K562 (cell line): Measurements from ENCODE around the gene MMEL1. TPM values are rescaled to one million over a fixed set of nuclear protein-coding genes. Genes with fewer than 3 reads are reported as not detected.

Experiments
- BACH1 ChIP-seq: fragments of 200-800 bp; sonication (Bioruptor generic); IDR thresholded peaks from 2 replicates; pipeline ENCODE4 v1.6.1; 2016; ENCODE audit warnings: missing genetic modification characterization, missing compliant biosample characterization
- CHD2 ChIP-seq: IDR thresholded peaks from 2 replicates; pipeline ENCODE4 v1.6.1; 2011; ENCODE audit warnings: low read depth, low read length
- EGR1 ChIP-seq: fragments of 450-650 bp; conservative IDR thresholded peaks from 2 replicates; pipeline ENCODE4 v1.6.1; 2017; ENCODE audit warnings: mild to moderate bottlenecking
- GABPB1 ChIP-seq: sonication (generic); formaldehyde crosslinking; IDR thresholded peaks from 2 replicates; pipeline ENCODE4 v1.8.0; 2022; ENCODE audit warnings: mild to moderate bottlenecking, missing genetic modification reagents
- GTF2A2 ChIP-seq: IDR thresholded peaks from 2 replicates; pipeline ENCODE4 v1.6.1; 2016; ENCODE audit warnings: mild to moderate bottlenecking, missing genetic modification characterization, missing compliant biosample characterization
- HDAC6 ChIP-seq: IDR thresholded peaks from 2 replicates; pipeline ENCODE4 v1.6.1; 2012; ENCODE audit warnings: low read depth, mild to moderate bottlenecking, control low read depth, inconsistent platforms, low read length, moderate library complexity
- MAFG ChIP-seq: fragments of 450-650 bp; conservative IDR thresholded peaks from 2 replicates; pipeline ENCODE4 v1.6.1; 2016; ENCODE audit warnings: missing genetic modification characterization, missing compliant biosample characterization
- NRF1 ChIP-seq, 2 experiments: fragments of 450-650 bp; IDR thresholded peaks in 1 of 2; conservative IDR thresholded peaks in 1 of 2; 2 replicates each; pipeline ENCODE4 v1.6.1; 2014; ENCODE audit warnings: mild to moderate bottlenecking in 2 of 2
- POLR2A ChIP-seq: fragments of 450-650 bp; conservative IDR thresholded peaks from 2 replicates; pipeline ENCODE4 v1.6.1; 2016
- POLR2H ChIP-seq: IDR thresholded peaks from 2 replicates; pipeline ENCODE4 v1.6.1; 2016; ENCODE audit warnings: missing genetic modification characterization, low read depth, mild to moderate bottlenecking, control low read depth, missing compliant biosample characterization, moderate library complexity
- SP1 ChIP-seq: sonication (generic); formaldehyde crosslinking; IDR thresholded peaks from 2 replicates; pipeline ENCODE4 v1.8.1; 2022; ENCODE audit warnings: mild to moderate bottlenecking, missing genetic modification reagents
- SUPT5H ChIP-seq: fragments of 450-650 bp; IDR thresholded peaks from 2 replicates; pipeline ENCODE4 v1.6.1; 2016
- ZNF134 ChIP-seq: fragments of 250-450 bp; sonication (Bioruptor Pico); conservative IDR thresholded peaks from 2 replicates; pipeline ENCODE4 v1.4.0; 2020
- ZNF212 ChIP-seq: fragments of 450-650 bp; formaldehyde crosslinking; IDR thresholded peaks from 2 replicates; pipeline ENCODE4 v1.4.0; 2020; ENCODE audit warnings: mild to moderate bottlenecking
- ZNF253 ChIP-seq: fragments of 250-450 bp; sonication (Bioruptor Pico); conservative IDR thresholded peaks from 2 replicates; pipeline ENCODE4 v1.6.1; 2021; ENCODE audit warnings: mild to moderate bottlenecking
- ZNF263 ChIP-seq: sonication (generic); formaldehyde crosslinking; IDR thresholded peaks from 2 replicates; pipeline ENCODE4 v1.8.0; 2022; ENCODE audit warnings: mild to moderate bottlenecking, missing genetic modification reagents, borderline replicate concordance
- ZNF551 ChIP-seq: fragments of 250-450 bp; sonication (Bioruptor Pico); IDR thresholded peaks from 2 replicates; pipeline ENCODE4 v1.5.0; 2021; ENCODE audit warnings: mild to moderate bottlenecking, moderate library complexity
- ZNF778 ChIP-seq: fragments of 450-650 bp; formaldehyde crosslinking; IDR thresholded peaks from 2 replicates; pipeline ENCODE4 v1.4.0; 2020; ENCODE audit warnings: mild to moderate bottlenecking, moderate library complexity
- polyA plus RNA-seq, 8 experiments: library from polyadenylated mRNA; depleted of rRNA in 4 of 8; stranded (reverse) in 5 of 8; unstranded in 3 of 8; fragments of >200 nt; fragmentation: Nextera tagmentation in 2 of 8; fragmentation: Illumina TruSeq in 1 of 8; extraction: Ambion mirVana in 2 of 8; extraction: Trizol in 1 of 8; gene quantifications; 2 replicates each; pipeline versions ENCODE4 v1.2.1 to v1.2.3, GENCODE V29; 2011 to 2014; ENCODE audit warnings: inconsistent platforms in 1 of 8, missing spikeins in 1 of 8
- total RNA-seq, 7 experiments: library from RNA; depleted of rRNA in 6 of 7; stranded (reverse); fragments of >200 nt in 6 of 7; fragmentation: Illumina TruSeq in 2 of 7; extraction: Trizol in 2 of 7; gene quantifications; 2 replicates each; pipeline versions ENCODE4 v1.2.1 to v1.2.3, GENCODE V29; 2011 to 2021; ENCODE audit warnings: low replicate concordance in 1 of 7
- TF ChIP-seq, protein P1 (sequence below): fragments of 450-650 bp; formaldehyde crosslinking; conservative IDR thresholded peaks from 2 replicates; pipeline ENCODE4 v1.4.0; 2022; ENCODE audit warnings: mild to moderate bottlenecking, missing genetic modification characterization
- TF ChIP-seq, protein P2 (sequence below): sonication (generic); formaldehyde crosslinking; IDR thresholded peaks from 2 replicates; pipeline ENCODE4 v1.8.1; 2023; ENCODE audit warnings: mild to moderate bottlenecking, missing genetic modification reagents
- TF ChIP-seq, protein P3 (sequence below), 3 experiments: IDR thresholded peaks in 2 of 3; conservative IDR thresholded peaks in 1 of 3; 2 replicates each; pipeline ENCODE4 v1.5.1; 2011 to 2012; ENCODE audit warnings: low read length in 3 of 3, mild to moderate bottlenecking in 3 of 3, control low read depth in 2 of 3, improper control_type of control experiment in 1 of 3, inconsistent platforms in 1 of 3, low read depth in 1 of 3, mixed read lengths in 1 of 3, moderate library complexity in 1 of 3; ENCODE audit not compliant: insufficient read depth in 2 of 3
- TF ChIP-seq, protein P4 (sequence below): fragments of 250-450 bp; sonication (Bioruptor Pico); IDR thresholded peaks from 2 replicates; pipeline ENCODE4 v1.8.0; 2022; ENCODE audit warnings: moderate library complexity, mild to moderate bottlenecking, inconsistent platforms

Gene MMEL1
- total and polyA plus RNA-seq, 9 of the 15 experiments (the other 6 are each of a cell fraction or from before 2014, with no cell fraction given): not detected

DNA sequence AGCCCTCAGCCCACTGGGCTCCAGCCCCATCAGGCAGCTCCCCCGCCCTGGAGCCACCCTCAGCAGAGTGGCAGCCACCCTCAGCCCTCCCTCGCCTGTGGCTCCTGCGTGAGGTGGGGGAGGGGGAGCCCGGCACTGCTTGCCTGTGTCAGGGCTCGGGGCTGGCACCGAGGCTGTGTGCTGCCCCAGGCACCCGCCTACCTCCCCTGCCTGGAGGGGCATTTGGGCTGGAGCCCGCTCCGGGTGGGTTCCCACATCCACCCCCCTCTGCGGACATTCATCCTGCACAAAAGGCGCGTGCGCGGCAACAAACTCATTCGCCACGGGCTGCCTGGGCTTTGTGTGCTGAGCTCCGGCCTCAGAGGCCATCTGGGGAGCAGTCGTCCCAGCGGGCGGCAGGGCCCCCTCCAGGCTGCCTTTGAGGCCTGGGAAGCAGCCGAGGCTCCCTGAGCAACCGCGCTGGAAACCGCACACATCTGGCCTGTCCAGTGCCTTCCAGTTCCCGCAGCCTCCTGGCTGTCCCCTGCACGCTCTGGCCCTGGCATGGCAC is 89.2 kb downstream of the MMEL1 start (continued):
- TF ChIP-seq NRF1 (conservative IDR thresholded peaks at IDR 0.05 in 1 of 2, IDR thresholded peaks at IDR 0.05 in 1 of 2) (peak; percentile 10 to 51; a peak in 3 of 4 replicates), ZNF263 (CRISPR knock-in tag) (no peak), EGR1 (no peak), GABPB1 (peak; percentile 20; the same call in 1 of the 2 replicates), ZNF134 (CRISPR knock-in tag) (no peak), POLR2A (no peak), ZNF778 (CRISPR knock-in tag) (no peak), CHD2 (no peak), BACH1 (no peak), ZNF212 (no peak), SP1 (CRISPR knock-in tag) (no peak; the same call in 1 of the 2 replicates), MAFG (tag) (no peak), ZNF253 (CRISPR knock-in tag) (no peak), ZNF551 (CRISPR knock-in tag) (no peak), HDAC6 (no peak), POLR2H (tag) (no peak), SUPT5H (no peak), GTF2A2 (no peak)
- TF ChIP-seq, protein P1, sequence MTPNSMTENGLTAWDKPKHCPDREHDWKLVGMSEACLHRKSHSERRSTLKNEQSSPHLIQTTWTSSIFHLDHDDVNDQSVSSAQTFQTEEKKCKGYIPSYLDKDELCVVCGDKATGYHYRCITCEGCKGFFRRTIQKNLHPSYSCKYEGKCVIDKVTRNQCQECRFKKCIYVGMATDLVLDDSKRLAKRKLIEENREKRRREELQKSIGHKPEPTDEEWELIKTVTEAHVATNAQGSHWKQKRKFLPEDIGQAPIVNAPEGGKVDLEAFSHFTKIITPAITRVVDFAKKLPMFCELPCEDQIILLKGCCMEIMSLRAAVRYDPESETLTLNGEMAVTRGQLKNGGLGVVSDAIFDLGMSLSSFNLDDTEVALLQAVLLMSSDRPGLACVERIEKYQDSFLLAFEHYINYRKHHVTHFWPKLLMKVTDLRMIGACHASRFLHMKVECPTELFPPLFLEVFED (CRISPR knock-in tag): no peak
- TF ChIP-seq, protein P2, sequence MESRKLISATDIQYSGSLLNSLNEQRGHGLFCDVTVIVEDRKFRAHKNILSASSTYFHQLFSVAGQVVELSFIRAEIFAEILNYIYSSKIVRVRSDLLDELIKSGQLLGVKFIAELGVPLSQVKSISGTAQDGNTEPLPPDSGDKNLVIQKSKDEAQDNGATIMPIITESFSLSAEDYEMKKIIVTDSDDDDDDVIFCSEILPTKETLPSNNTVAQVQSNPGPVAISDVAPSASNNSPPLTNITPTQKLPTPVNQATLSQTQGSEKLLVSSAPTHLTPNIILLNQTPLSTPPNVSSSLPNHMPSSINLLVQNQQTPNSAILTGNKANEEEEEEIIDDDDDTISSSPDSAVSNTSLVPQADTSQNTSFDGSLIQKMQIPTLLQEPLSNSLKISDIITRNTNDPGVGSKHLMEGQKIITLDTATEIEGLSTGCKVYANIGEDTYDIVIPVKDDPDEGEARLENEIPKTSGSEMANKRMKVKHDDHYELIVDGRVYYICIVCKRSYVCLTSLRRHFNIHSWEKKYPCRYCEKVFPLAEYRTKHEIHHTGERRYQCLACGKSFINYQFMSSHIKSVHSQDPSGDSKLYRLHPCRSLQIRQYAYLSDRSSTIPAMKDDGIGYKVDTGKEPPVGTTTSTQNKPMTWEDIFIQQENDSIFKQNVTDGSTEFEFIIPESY: peak; percentile 84
- TF ChIP-seq, protein P3, sequence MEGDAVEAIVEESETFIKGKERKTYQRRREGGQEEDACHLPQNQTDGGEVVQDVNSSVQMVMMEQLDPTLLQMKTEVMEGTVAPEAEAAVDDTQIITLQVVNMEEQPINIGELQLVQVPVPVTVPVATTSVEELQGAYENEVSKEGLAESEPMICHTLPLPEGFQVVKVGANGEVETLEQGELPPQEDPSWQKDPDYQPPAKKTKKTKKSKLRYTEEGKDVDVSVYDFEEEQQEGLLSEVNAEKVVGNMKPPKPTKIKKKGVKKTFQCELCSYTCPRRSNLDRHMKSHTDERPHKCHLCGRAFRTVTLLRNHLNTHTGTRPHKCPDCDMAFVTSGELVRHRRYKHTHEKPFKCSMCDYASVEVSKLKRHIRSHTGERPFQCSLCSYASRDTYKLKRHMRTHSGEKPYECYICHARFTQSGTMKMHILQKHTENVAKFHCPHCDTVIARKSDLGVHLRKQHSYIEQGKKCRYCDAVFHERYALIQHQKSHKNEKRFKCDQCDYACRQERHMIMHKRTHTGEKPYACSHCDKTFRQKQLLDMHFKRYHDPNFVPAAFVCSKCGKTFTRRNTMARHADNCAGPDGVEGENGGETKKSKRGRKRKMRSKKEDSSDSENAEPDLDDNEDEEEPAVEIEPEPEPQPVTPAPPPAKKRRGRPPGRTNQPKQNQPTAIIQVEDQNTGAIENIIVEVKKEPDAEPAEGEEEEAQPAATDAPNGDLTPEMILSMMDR (IDR thresholded peaks at IDR 0.05 in 2 of 3, conservative IDR thresholded peaks at IDR 0.05 in 1 of 3; ENCODE audit: insufficient read depth in 2 of 3, low read depth in 1 of 3, low read length in 3 of 3): peak in 2 of 3 experiments; percentile 8 to 16; a peak in 1 of 6 replicates
- TF ChIP-seq, protein P4, sequence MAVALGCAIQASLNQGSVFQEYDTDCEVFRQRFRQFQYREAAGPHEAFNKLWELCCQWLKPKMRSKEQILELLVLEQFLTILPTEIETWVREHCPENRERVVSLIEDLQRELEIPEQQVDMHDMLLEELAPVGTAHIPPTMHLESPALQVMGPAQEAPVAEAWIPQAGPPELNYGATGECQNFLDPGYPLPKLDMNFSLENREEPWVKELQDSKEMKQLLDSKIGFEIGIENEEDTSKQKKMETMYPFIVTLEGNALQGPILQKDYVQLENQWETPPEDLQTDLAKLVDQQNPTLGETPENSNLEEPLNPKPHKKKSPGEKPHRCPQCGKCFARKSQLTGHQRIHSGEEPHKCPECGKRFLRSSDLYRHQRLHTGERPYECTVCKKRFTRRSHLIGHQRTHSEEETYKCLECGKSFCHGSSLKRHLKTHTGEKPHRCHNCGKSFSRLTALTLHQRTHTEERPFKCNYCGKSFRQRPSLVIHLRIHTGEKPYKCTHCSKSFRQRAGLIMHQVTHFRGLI (CRISPR knock-in tag): no peak
